PC-9 (cell line): ENCODE measurements around the gene LRRC74A. TPM values are rescaled to one million over a fixed set of nuclear protein-coding genes. Genes with fewer than 3 reads are reported as not detected.

Experiments
- BruUV-seq: library from RNA; stranded (reverse); fragments of 400-500 nt; replicated peaks from 2 replicates; lab custom pipeline; 2021; lab: Mats Ljungman, UMichigan
- CTCF ChIA-PET: fragments of 300-600 bp; sonication (Branson Sonifier 250); formaldehyde crosslinking; loops from one replicate; lab custom pipeline; 2022; ENCODE audit warnings: antibody characterized with exemption; lab: Charles Lee
- POLR2A ChIA-PET: fragments of 300-600 bp; sonication (Branson Sonifier 250); formaldehyde crosslinking; loops from one replicate; lab custom pipeline; 2022; ENCODE audit warnings: antibody characterized with exemption; ENCODE audit not compliant: unreplicated experiment; lab: Charles Lee
- DNase-seq, 2 experiments: peaks; one replicate each; pipeline versions ENCODE4 v3.0.0 to v3.0.0-alpha.2; 2015 to 2022; ENCODE audit warnings: mixed read lengths in 1 of 2
- H2AFZ ChIP-seq: fragments of 200-600 bp; sonication (generic); 2 replicates; pipeline ENCODE4 v1.8.1; 2017; ENCODE audit warnings: antibody characterized with exemption
- H3F3A ChIP-seq: fragments of 200-600 bp; sonication (generic); 2 replicates; pipeline ENCODE4 v1.8.1; 2017; ENCODE audit warnings: antibody characterized with exemption, mild to moderate bottlenecking, low read depth; ENCODE audit not compliant: insufficient read depth
- H3K27ac ChIP-seq: fragments of 200-600 bp; sonication (generic); 2 replicates; pipeline ENCODE4 v1.6.1; 2016; ENCODE audit warnings: mixed run types
- H3K27me3 ChIP-seq: fragments of 200-600 bp; sonication (generic); 2 replicates; pipeline ENCODE4 v1.6.1; 2016; ENCODE audit warnings: low read depth, mixed run types; ENCODE audit not compliant: insufficient read depth
- H3K36me3 ChIP-seq: fragments of 200-600 bp; sonication (generic); 2 replicates; pipeline ENCODE4 v1.6.1; 2016; ENCODE audit warnings: low read depth, mixed run types
- H3K4me1 ChIP-seq: fragments of 200-600 bp; sonication (generic); replicated peaks from 2 replicates; pipeline ENCODE4 v1.6.1; 2016; ENCODE audit warnings: mixed run types; ENCODE audit not compliant: insufficient read depth
- H3K4me2 ChIP-seq: fragments of 200-600 bp; sonication (generic); 2 replicates; pipeline ENCODE4 v1.6.1; 2017; ENCODE audit warnings: mixed run types
- H3K4me3 ChIP-seq: fragments of 200-600 bp; sonication (generic); 2 replicates; pipeline ENCODE4 v1.6.1; 2016; ENCODE audit warnings: mixed run types
- H3K79me2 ChIP-seq: fragments of 200-600 bp; sonication (generic); 2 replicates; pipeline ENCODE4 v1.6.1; 2017; ENCODE audit warnings: low read depth, mixed run types
- H3K9me2 ChIP-seq: fragments of 200-600 bp; sonication (generic); 2 replicates; pipeline ENCODE4 v1.8.1; 2017; ENCODE audit warnings: mild to moderate bottlenecking; ENCODE audit not compliant: insufficient read depth
- H3K9me3 ChIP-seq: fragments of 200-600 bp; sonication (generic); 2 replicates; pipeline ENCODE4 v1.8.1; 2016; ENCODE audit warnings: low read depth; ENCODE audit not compliant: insufficient read depth
- H4K20me1 ChIP-seq: fragments of 200-600 bp; sonication (generic); 2 replicates; pipeline ENCODE4 v1.8.1; 2017; ENCODE audit not compliant: insufficient read depth
- EZH2 ChIP-seq: fragments of 200-600 bp; sonication (generic); IDR thresholded peaks from 2 replicates; pipeline ENCODE4 v1.8.0; 2017; ENCODE audit warnings: antibody characterized with exemption, low read depth
- intact Hi-C: fragments of 100-400 bp; cut with micrococcal nuclease; formaldehyde crosslinking; loops from one replicate; pipeline ENCODE4 v1.10.0; 2022; ENCODE audit not compliant: unreplicated experiment
- total RNA-seq: library from RNA; stranded (reverse); gene quantifications from 2 replicates; pipeline ENCODE4 v1.2.3, GENCODE V29; 2021
- TF ChIP-seq, protein P1 (sequence below): fragments of 200-600 bp; sonication (generic); conservative IDR thresholded peaks from 2 replicates; pipeline ENCODE4 v1.6.1; 2017; ENCODE audit warnings: mixed run types, antibody characterized with exemption, mild to moderate bottlenecking, moderate library complexity

LRRC74A gene
- total RNA-seq, 1 experiment from 2014 or later = not detected

GRCh38 chr14:76793324-76793723, 32.9 kb upstream of the LRRC74A start:
- Histone ChIP-seq H4K20me1 (no peaks in the 10 kb centered on the region), H3K9me3 (no peaks in the 10 kb centered on the region), H3F3A (no peaks in the 10 kb centered on the region), H3K4me1 (no peaks in the 10 kb centered on the region), H3K36me3 (0 out of 2 replicates have a peak, but pooled peaks cover 14% of the 10 kb centered on the region), H3K4me3 (no peak overlapping the region), H3K27ac (no peak overlapping the region), H3K27me3 (no peaks in the 10 kb centered on the region), H3K9me2 (no peaks in the 10 kb centered on the region), H3K4me2 (no peak overlapping the region), H2AFZ (no peak overlapping the region), H3K79me2 (no peaks in the 10 kb centered on the region)
- ChIA-PET POLR2A (no interaction called here), CTCF (no interaction called here)
- BruUV-seq = no TSS peak
- TF ChIP-seq, protein P1, sequence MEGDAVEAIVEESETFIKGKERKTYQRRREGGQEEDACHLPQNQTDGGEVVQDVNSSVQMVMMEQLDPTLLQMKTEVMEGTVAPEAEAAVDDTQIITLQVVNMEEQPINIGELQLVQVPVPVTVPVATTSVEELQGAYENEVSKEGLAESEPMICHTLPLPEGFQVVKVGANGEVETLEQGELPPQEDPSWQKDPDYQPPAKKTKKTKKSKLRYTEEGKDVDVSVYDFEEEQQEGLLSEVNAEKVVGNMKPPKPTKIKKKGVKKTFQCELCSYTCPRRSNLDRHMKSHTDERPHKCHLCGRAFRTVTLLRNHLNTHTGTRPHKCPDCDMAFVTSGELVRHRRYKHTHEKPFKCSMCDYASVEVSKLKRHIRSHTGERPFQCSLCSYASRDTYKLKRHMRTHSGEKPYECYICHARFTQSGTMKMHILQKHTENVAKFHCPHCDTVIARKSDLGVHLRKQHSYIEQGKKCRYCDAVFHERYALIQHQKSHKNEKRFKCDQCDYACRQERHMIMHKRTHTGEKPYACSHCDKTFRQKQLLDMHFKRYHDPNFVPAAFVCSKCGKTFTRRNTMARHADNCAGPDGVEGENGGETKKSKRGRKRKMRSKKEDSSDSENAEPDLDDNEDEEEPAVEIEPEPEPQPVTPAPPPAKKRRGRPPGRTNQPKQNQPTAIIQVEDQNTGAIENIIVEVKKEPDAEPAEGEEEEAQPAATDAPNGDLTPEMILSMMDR = no peak
- TF ChIP-seq EZH2 = no peak
- intact Hi-C loops = no loop called here
- DNase-seq = no peak

DNA sequence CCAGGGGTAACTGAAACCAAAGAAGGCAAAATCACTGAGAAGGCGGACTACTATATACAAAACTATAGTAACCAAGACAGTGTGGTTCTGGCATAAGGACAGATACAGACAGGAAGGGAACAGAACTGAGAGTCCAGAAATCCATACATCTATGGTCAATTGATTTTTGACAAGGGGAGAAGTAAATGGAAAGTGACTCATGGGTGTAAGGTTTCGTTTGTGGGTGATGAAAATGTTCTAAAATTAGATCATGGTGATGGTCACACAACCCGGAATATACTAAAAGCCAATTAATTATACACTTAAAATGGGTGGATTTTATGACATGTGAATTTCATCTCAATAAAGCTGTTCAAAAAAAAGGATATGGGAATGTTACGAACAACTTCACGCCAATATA, 32.3 kb upstream of the LRRC74A start:
- Histone ChIP-seq H3F3A (no peaks in the 10 kb centered on the region), H2AFZ (no peak overlapping the region), H3K9me2 (no peaks in the 10 kb centered on the region), H4K20me1 (no peaks in the 10 kb centered on the region), H3K4me3 (no peak overlapping the region), H3K4me2 (no peak overlapping the region), H3K27me3 (no peaks in the 10 kb centered on the region), H3K79me2 (no peaks in the 10 kb centered on the region), H3K36me3 (0 out of 2 replicates have a peak, but pooled peaks cover 14% of the 10 kb centered on the region), H3K27ac (no peak overlapping the region), H3K4me1 (no peaks in the 10 kb centered on the region), H3K9me3 (no peaks in the 10 kb centered on the region)
- ChIA-PET CTCF (no interaction called here), POLR2A (no interaction called here)
- DNase-seq = no peak
- intact Hi-C loops = no loop called here
- BruUV-seq = no TSS peak
- TF ChIP-seq, protein P1 = no peak
- no peak for TF ChIP-seq EZH2

DNA sequence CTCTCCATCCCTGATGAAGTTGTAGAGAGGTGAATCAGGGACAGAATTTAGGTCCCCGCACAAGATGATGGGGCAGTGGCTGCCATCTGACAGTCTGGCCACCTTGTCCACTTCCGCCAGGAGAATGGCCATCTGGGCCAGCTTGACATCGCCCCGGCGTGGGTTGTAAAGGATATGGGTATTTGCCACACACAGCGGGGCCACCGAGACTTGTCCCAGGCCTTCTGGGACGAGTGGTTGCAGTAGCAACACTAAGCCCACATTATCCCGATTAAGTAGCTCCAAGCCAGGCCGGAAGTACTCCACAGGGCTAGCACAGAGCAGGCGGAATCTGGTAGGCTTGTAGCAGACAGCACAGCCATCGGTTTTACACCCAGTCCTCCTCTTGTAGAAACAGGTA, 19.8 kb upstream of the LRRC74A start:
- Histone ChIP-seq H2AFZ (no peak overlapping the region), H3K9me3 (no peaks in the 10 kb centered on the region), H3K27me3 (no peaks in the 10 kb centered on the region), H3K4me2 (no peak overlapping the region), H3F3A (no peaks in the 10 kb centered on the region), H4K20me1 (peaks cover 5% of the 10 kb centered on the region), H3K79me2 (peaks cover 10% of the 10 kb centered on the region), H3K4me3 (no peak overlapping the region), H3K4me1 (peaks cover 11% of the 10 kb centered on the region), H3K36me3 (peaks cover 7% of the 10 kb centered on the region), H3K9me2 (no peaks in the 10 kb centered on the region), H3K27ac (no peak overlapping the region)
- intact Hi-C loops = no loop called here
- no peak for TF ChIP-seq EZH2
- TF ChIP-seq, protein P1 = no peak
- ChIA-PET CTCF (no interaction called here), POLR2A (interaction anchor here (0.7 kb wide), 1 partner anchor 458 kb away, joined by 4 read pairs; no protein-coding TSS in a partner anchor)
- DNase-seq = no peak
- BruUV-seq = no TSS peak
